ENCODE results near the gene ARFGEF3. TPM values are rescaled to one million over a fixed set of nuclear protein-coding genes. Genes with fewer than 3 reads are reported as not detected.

The ARFGEF3 gene
- total and polyA plus RNA-seq, 2 donors (not counting 1 experiment from before 2014, with no cell fraction given), result under 0.01 to 0.14 TPM

GRCh38 chr6:138142806-138143205 is 18.9 kb upstream of the ARFGEF3 start:
- H3K4me2 ChIP-seq (ENCODE audit: extremely low read depth, insufficient read depth, low read length), result no peak overlapping the region
- H3K27ac ChIP-seq (ENCODE audit: insufficient read depth, low read length), result no peak overlapping the region
- no peak overlapping the region for H2AFZ ChIP-seq (ENCODE audit: low read length)
- H3K79me2 ChIP-seq (ENCODE audit: control insufficient read depth, insufficient read depth, low read length), result no peaks in the 10 kb centered on the region
- no peak overlapping the region for H3K9ac ChIP-seq (ENCODE audit: insufficient read depth, low read length)
- H3K4me3 ChIP-seq (replicated peaks in 1 of 4; ENCODE audit: control extremely low read depth in 1 of 4, insufficient read depth in 1 of 4, low read depth in 3 of 4, low read length in 4 of 4), result no peak overlapping the region
- DNase-seq (ENCODE audit: low read depth in 2 of 2), result no peak
- H3K9me3 ChIP-seq (ENCODE audit: control insufficient read depth, insufficient read depth, low read depth, low read length), result no peaks in the 10 kb centered on the region
- TF ChIP-seq CTCF (conservative IDR thresholded peaks at IDR 0.05 in 1 of 2, IDR thresholded peaks at IDR 0.05 in 1 of 2; ENCODE audit: low read depth in 1 of 2, low read length in 2 of 2), result no peak
- TF ChIP-seq EZH2 (IDR thresholded peaks at IDR 0.05; ENCODE audit: low read length, missing control alignments), result no peak
- H3K4me1 ChIP-seq (ENCODE audit: control insufficient read depth, extremely low read depth, insufficient read depth, low read length), result no peaks in the 10 kb centered on the region
- no peaks in the 10 kb centered on the region for H4K20me1 ChIP-seq (ENCODE audit: control insufficient read depth, extremely low read depth, insufficient read depth, low read length)
- no peaks in the 10 kb centered on the region for H3K36me3 ChIP-seq (ENCODE audit: control insufficient read depth, insufficient read depth, low read length)
- H3K27me3 ChIP-seq (ENCODE audit: control insufficient read depth, insufficient read depth, low read length), result peaks cover 3% of the 10 kb centered on the region

GRCh38 chr6:138145402-138145801 is 16.3 kb upstream of the ARFGEF3 start:
- TF ChIP-seq CTCF (conservative IDR thresholded peaks at IDR 0.05 in 1 of 2, IDR thresholded peaks at IDR 0.05 in 1 of 2; ENCODE audit: low read depth in 1 of 2, low read length in 2 of 2) (no peak), EZH2 (IDR thresholded peaks at IDR 0.05; ENCODE audit: low read length, missing control alignments) (no peak)
- Histone ChIP-seq H3K79me2 (ENCODE audit: control insufficient read depth, insufficient read depth, low read length) (no peaks in the 10 kb centered on the region), H3K9ac (ENCODE audit: insufficient read depth, low read length) (no peak overlapping the region), H3K27ac (ENCODE audit: insufficient read depth, low read length) (no peak overlapping the region), H3K9me3 (ENCODE audit: control insufficient read depth, insufficient read depth, low read depth, low read length) (no peaks in the 10 kb centered on the region), H3K36me3 (ENCODE audit: control insufficient read depth, insufficient read depth, low read length) (no peaks in the 10 kb centered on the region), H2AFZ (ENCODE audit: low read length) (no peak overlapping the region), H3K4me1 (ENCODE audit: control insufficient read depth, extremely low read depth, insufficient read depth, low read length) (no peaks in the 10 kb centered on the region), H4K20me1 (ENCODE audit: control insufficient read depth, extremely low read depth, insufficient read depth, low read length) (no peaks in the 10 kb centered on the region), H3K27me3 (ENCODE audit: control insufficient read depth, insufficient read depth, low read length) (peaks cover 3% of the 10 kb centered on the region), H3K4me3 (replicated peaks in 1 of 4; ENCODE audit: control extremely low read depth in 1 of 4, insufficient read depth in 1 of 4, low read depth in 3 of 4, low read length in 4 of 4) (no peak overlapping the region), H3K4me2 (ENCODE audit: extremely low read depth, insufficient read depth, low read length) (no peak overlapping the region)
- no peak for DNase-seq (ENCODE audit: low read depth in 2 of 2)

DNA sequence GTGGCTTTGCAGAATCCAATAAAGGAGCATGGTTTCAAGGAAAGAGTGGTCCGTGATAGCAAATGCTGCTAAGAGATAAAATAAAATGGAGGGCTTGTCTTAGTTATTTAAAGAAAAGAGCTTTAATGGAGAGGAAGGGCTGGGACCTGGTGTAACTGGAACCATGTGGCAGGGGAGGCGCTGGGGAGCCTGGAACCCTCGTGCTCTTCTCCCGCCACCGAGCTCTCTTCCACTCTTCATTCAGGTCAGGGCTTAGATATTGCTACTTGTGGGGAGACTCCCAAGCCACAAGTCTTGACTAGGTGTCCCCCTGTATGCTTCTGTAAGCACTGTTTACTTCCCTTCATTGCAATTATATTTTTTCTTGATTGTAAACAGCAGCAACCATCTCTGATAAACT is 15.2 kb upstream of the ARFGEF3 start:
- DNase-seq (ENCODE audit: low read depth in 2 of 2), result no peak
- H3K4me2 ChIP-seq (ENCODE audit: extremely low read depth, insufficient read depth, low read length), result no peak overlapping the region
- no peak overlapping the region for H3K27ac ChIP-seq (ENCODE audit: insufficient read depth, low read length)

More for the DNA sequence above, 15.2 kb upstream of the ARFGEF3 start:
- H3K36me3 ChIP-seq (ENCODE audit: control insufficient read depth, insufficient read depth, low read length), result no peaks in the 10 kb centered on the region
- no peak overlapping the region for H2AFZ ChIP-seq (ENCODE audit: low read length)
- H4K20me1 ChIP-seq (ENCODE audit: control insufficient read depth, extremely low read depth, insufficient read depth, low read length), result no peaks in the 10 kb centered on the region
- H3K9me3 ChIP-seq (ENCODE audit: control insufficient read depth, insufficient read depth, low read depth, low read length), result no peaks in the 10 kb centered on the region
- H3K4me1 ChIP-seq (ENCODE audit: control insufficient read depth, extremely low read depth, insufficient read depth, low read length), result no peaks in the 10 kb centered on the region
- no peak overlapping the region for H3K4me3 ChIP-seq (replicated peaks in 1 of 4; ENCODE audit: control extremely low read depth in 1 of 4, insufficient read depth in 1 of 4, low read depth in 3 of 4, low read length in 4 of 4)
- H3K27me3 ChIP-seq (ENCODE audit: control insufficient read depth, insufficient read depth, low read length), result peaks cover 3% of the 10 kb centered on the region
- H3K9ac ChIP-seq (ENCODE audit: insufficient read depth, low read length), result no peak overlapping the region
- H3K79me2 ChIP-seq (ENCODE audit: control insufficient read depth, insufficient read depth, low read length), result no peaks in the 10 kb centered on the region
- TF ChIP-seq CTCF (conservative IDR thresholded peaks at IDR 0.05 in 1 of 2, IDR thresholded peaks at IDR 0.05 in 1 of 2; ENCODE audit: low read depth in 1 of 2, low read length in 2 of 2) (no peak), EZH2 (IDR thresholded peaks at IDR 0.05; ENCODE audit: low read length, missing control alignments) (no peak)
